Left ventricle myocardium inferior (tissue), 1 donor: ENCODE data around the gene ZNF22. TPM values are rescaled to one million over a fixed set of nuclear protein-coding genes. Genes with fewer than 3 reads are reported as not detected.
A peak's percentile ranks its signal among the peaks of the same experiment; 100 is the strongest.

Experiments used
- DNase-seq: peaks from one replicate; pipeline ENCODE4 v3.0.0-alpha.2; 2020
- H3K27ac ChIP-seq: fragments of 200-600 bp; replicated peaks from 2 replicates; pipeline ENCODE4 v1.8.0; 2021
- H3K27me3 ChIP-seq: fragments of 200-600 bp; 2 replicates; pipeline ENCODE4 v1.8.0; 2021; ENCODE audit warnings: low read depth
- H3K36me3 ChIP-seq: fragments of 200-600 bp; 2 replicates; pipeline ENCODE4 v1.8.0; 2021
- H3K4me1 ChIP-seq: fragments of 200-600 bp; 2 replicates; pipeline ENCODE4 v1.8.0; 2021
- H3K4me3 ChIP-seq: fragments of 200-600 bp; 2 replicates; pipeline ENCODE4 v1.8.0; 2021; ENCODE audit warnings: mild to moderate bottlenecking, moderate library complexity
- H3K9me3 ChIP-seq: fragments of 200-600 bp; replicated peaks from 2 replicates; pipeline ENCODE4 v1.8.0; 2021
- intact Hi-C: fragments of 100-400 bp; cut with micrococcal nuclease; formaldehyde crosslinking; loops from one replicate; pipeline ENCODE4 v1.11.0; 2022
- total RNA-seq: library from RNA; stranded (reverse); fragmentation: NEBNext Ultra II Directional; extraction: Animal tissue kit (Norgen Biotek cat#: 25700); gene quantifications from one replicate; pipeline ENCODE4 v1.2.1, GENCODE V29; 2021
- TF ChIP-seq, protein P1 (sequence below): fragments of 200-600 bp; IDR thresholded peaks from 2 replicates; pipeline ENCODE4 v1.8.0; 2021; ENCODE audit warnings: antibody characterized with exemption, mild to moderate bottlenecking, borderline replicate concordance
- donor health status: DM: no; HTN: yes; CAD: no; lungs with severe emphysema.

ZNF22 gene
- total RNA-seq, 1 donor from 2014 or later = 14.2 TPM

DNA sequence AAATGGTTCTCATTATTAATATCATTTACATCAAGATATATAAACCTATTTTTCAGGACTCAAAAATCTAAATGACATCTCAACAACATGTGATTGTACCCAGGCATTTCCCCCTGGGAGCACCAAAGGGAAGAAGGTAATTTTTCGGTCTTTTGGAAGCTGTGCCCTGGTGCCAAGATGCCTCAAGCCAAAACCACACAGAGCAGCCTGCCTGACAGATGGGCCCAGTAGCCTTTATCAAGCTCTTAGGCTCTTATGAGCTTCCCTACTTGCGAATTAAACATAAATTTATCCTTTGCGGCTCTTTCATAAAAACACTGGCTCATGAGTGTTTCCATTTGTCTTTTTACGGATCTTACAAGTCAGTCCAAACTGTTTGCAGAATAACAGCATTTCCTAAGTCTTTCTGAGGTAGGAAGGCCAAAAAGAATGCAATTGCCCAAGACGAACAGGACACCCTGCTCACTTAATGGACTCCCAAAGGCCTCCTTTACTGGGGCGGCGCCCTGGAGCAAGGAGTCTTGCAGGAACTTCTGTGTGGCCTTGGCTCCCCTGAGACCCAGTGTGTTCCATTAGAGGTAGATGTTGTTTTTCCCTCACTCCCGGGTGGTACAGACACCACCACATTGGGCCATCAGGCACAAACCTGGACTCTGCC lies 45.2 kb upstream of the ZNF22 start:
- peak; percentile 59 for DNase-seq
- intact Hi-C loops = no loop called here
- Histone ChIP-seq H3K27me3 (no peaks in the 10 kb centered on the region), H3K4me1 (peaks cover 95% of the 10 kb centered on the region), H3K36me3 (peaks cover 6% of the 10 kb centered on the region), H3K9me3 (peaks cover 4% of the 10 kb centered on the region), H3K27ac (peak overlapping the region; percentile 96), H3K4me3 (no peak overlapping the region)
- TF ChIP-seq, protein P1, sequence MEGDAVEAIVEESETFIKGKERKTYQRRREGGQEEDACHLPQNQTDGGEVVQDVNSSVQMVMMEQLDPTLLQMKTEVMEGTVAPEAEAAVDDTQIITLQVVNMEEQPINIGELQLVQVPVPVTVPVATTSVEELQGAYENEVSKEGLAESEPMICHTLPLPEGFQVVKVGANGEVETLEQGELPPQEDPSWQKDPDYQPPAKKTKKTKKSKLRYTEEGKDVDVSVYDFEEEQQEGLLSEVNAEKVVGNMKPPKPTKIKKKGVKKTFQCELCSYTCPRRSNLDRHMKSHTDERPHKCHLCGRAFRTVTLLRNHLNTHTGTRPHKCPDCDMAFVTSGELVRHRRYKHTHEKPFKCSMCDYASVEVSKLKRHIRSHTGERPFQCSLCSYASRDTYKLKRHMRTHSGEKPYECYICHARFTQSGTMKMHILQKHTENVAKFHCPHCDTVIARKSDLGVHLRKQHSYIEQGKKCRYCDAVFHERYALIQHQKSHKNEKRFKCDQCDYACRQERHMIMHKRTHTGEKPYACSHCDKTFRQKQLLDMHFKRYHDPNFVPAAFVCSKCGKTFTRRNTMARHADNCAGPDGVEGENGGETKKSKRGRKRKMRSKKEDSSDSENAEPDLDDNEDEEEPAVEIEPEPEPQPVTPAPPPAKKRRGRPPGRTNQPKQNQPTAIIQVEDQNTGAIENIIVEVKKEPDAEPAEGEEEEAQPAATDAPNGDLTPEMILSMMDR = no peak

DNA sequence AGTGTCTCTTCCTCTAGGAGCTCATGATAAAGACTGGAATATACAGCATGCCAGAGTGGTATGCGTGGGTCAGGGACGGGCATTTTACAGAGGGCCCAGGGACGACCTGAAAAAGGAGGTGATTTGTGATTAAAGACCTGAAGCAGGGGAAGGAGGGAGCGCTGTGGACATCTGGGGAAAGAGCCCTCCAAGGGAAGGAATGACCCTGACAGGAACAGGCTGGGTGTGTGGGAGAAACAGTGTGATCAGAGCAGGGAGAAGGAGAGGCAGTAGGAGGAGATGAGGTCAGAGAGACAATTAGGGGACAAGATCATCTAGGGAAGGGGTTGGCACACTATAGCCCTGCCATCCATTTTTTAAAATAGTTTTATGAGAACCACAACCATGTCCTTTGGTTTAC lies 44.5 kb upstream of the ZNF22 start:
- H3K4me1 ChIP-seq = peaks cover 95% of the 10 kb centered on the region
- TF ChIP-seq, protein P1 = no peak
- H3K9me3 ChIP-seq = peaks cover 4% of the 10 kb centered on the region
- no peaks in the 10 kb centered on the region for H3K27me3 ChIP-seq
- intact Hi-C loops = no loop called here
- H3K27ac ChIP-seq = peak overlapping the region; percentile 96
- H3K36me3 ChIP-seq = peaks cover 6% of the 10 kb centered on the region
- DNase-seq = no peak
- no peak overlapping the region for H3K4me3 ChIP-seq

- Histone ChIP-seq H3K4me1 (peaks cover 95% of the 10 kb centered on the region), H3K36me3 (peaks cover 6% of the 10 kb centered on the region), H3K27me3 (no peaks in the 10 kb centered on the region), H3K9me3 (peaks cover 4% of the 10 kb centered on the region), H3K27ac (peak overlapping the region; percentile 96), H3K4me3 (no peak overlapping the region)
- TF ChIP-seq, protein P1 = no peak
- no peak for DNase-seq
- intact Hi-C loops = no loop called here
These were observed 43.7 kb upstream of the ZNF22 start for GRCh38 chr10:44956717-44957706.

DNA sequence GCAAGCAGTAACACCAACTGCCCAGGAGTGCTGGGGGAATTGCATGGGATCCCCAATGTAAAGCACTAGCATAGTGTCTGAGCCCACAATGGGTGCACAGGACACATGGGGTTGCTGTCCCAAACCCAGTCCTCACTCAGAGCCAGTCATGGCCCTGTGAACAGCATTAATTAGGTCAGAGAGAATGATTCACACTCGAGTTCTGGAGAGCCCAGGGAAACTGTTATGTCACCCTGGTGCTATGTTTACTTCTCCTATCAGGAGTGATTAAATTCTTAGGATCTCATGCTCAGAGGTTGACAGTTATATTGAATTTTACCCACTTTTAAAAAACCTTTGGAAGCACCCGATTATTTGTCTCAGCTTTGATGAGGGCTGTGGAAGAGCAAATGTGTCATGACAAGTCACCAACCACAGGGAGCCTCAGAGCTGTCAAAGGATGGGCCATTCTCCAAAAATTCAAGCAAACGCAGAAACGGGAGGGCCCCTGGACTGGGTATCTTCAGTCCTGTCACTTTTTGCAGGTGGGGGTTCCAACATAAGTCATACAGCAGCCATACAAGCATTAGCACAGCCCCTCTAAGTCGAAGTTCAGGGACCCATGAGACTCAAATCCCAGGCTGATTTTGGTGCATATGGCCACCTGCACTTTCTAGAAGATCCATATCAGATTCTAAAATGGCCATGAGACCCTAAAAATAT lies 42.4 kb upstream of the ZNF22 start:
- no peak for DNase-seq
- Histone ChIP-seq H3K36me3 (peaks cover 6% of the 10 kb centered on the region), H3K4me1 (peaks cover 95% of the 10 kb centered on the region), H3K27me3 (no peaks in the 10 kb centered on the region), H3K27ac (peak overlapping the region; percentile 96), H3K9me3 (peaks cover 4% of the 10 kb centered on the region), H3K4me3 (peak overlapping the region; percentile 85)
- intact Hi-C loops = no loop called here
- TF ChIP-seq, protein P1 = no peak

DNA sequence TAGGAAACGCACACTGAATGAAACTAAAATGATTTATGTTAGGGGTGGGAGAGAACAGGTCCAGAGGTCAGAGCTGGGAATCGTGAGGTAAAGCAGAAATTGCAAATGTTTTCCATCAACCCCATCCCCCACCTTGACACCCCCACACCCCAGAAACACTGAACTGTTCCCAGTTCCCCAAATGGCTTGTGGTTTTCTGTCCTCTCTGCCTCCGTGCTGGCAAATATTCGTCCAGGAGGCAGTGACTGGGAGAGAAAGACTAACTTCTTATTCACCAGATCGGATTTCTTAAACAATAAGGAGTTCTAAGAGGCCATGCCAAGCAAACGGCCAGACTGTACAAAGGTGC lies 41.9 kb upstream of the ZNF22 start:
- Histone ChIP-seq H3K4me3 (peak overlapping the region; percentile 85), H3K36me3 (peaks cover 6% of the 10 kb centered on the region), H3K4me1 (peaks cover 95% of the 10 kb centered on the region), H3K27me3 (no peaks in the 10 kb centered on the region), H3K9me3 (peaks cover 4% of the 10 kb centered on the region), H3K27ac (peak overlapping the region; percentile 96)
- intact Hi-C loops = no loop called here
- TF ChIP-seq, protein P1 = no peak
- no peak for DNase-seq
